GM18526 (cell line): ENCODE measurements around the gene TCFL5.

Experiments
- POLR2A ChIP-seq: IDR thresholded peaks from 3 replicates; pipeline ENCODE4 v1.6.1; 2011; ENCODE audit not compliant: insufficient read length; ENCODE audit errors: extremely low read depth

TCFL5 gene

GRCh38 chr20:62836967-62837490 lies 24.6 kb downstream of the TCFL5 start:
- TF ChIP-seq POLR2A = no peak

- no peak for TF ChIP-seq POLR2A
Observed at GRCh38 chr20:62835931-62836861, 25.4 kb downstream of the TCFL5 start.

- no peak for TF ChIP-seq POLR2A
Observed at GRCh38 chr20:62834967-62835730, 26.5 kb downstream of the TCFL5 start.

GRCh38 chr20:62832951-62833391 lies 28.7 kb downstream of the TCFL5 start:
- no peak for TF ChIP-seq POLR2A

GRCh38 chr20:62832212-62832922 lies 29.3 kb downstream of the TCFL5 start:
- no peak for TF ChIP-seq POLR2A

- no peak for TF ChIP-seq POLR2A
Observed at GRCh38 chr20:62831854-62832211, 29.8 kb downstream of the TCFL5 start.

GRCh38 chr20:62831361-62831788 lies 30.2 kb downstream of the TCFL5 start:
- no peak for TF ChIP-seq POLR2A

- no peak for TF ChIP-seq POLR2A
Observed at GRCh38 chr20:62830821-62831220, 30.8 kb downstream of the TCFL5 start.

- TF ChIP-seq POLR2A = no peak
Observed at GRCh38 chr20:62830251-62830650, 31.4 kb downstream of the TCFL5 start.

- TF ChIP-seq POLR2A = no peak
Observed at GRCh38 chr20:62829231-62830230, 32.1 kb downstream of the TCFL5 start.

- no peak for TF ChIP-seq POLR2A
Observed at GRCh38 chr20:62828511-62829230, 33.0 kb downstream of the TCFL5 start.

GRCh38 chr20:62828051-62828450 lies 33.6 kb downstream of the TCFL5 start:
- TF ChIP-seq POLR2A = no peak

GRCh38 chr20:62827311-62828038 lies 34.1 kb downstream of the TCFL5 start:
- no peak for TF ChIP-seq POLR2A
